GM12878 (cell line): Measurements from ENCODE around the gene LRRC75A. TPM values are rescaled to one million over a fixed set of nuclear protein-coding genes. Genes with fewer than 3 reads are reported as not detected.

Experiments used
- ATF7 ChIP-seq: fragments of 450-650 bp; IDR thresholded peaks from 2 replicates; pipeline ENCODE4 v1.6.1; 2016; ENCODE audit warnings: low read depth, mild to moderate bottlenecking
- BCLAF1 ChIP-seq: fragments of 450-650 bp; IDR thresholded peaks from 2 replicates; pipeline ENCODE4 v1.6.1; 2017; ENCODE audit warnings: antibody characterized with exemption, mild to moderate bottlenecking, moderate library complexity
- CUX1 ChIP-seq: IDR thresholded peaks from 2 replicates; pipeline ENCODE4 v1.6.1; 2012; ENCODE audit warnings: improper control_type of control experiment, low read depth, low read length; ENCODE audit not compliant: insufficient replicate concordance
- EED ChIP-seq: sonication (generic); IDR thresholded peaks from 2 replicates; pipeline ENCODE4 v1.6.1; 2016; ENCODE audit warnings: antibody characterized with exemption, low read depth
- NBN ChIP-seq: fragments of 450-650 bp; IDR thresholded peaks from 2 replicates; pipeline ENCODE4 v1.6.1; 2016
- RCOR1 ChIP-seq: conservative IDR thresholded peaks from 2 replicates; pipeline ENCODE4 v1.6.1; 2012; ENCODE audit warnings: low read depth, low read length, improper control_type of control experiment
- TAF1 ChIP-seq: IDR thresholded peaks from 2 replicates; pipeline ENCODE4 v1.6.1; 2011; ENCODE audit warnings: mild to moderate bottlenecking, low read depth, low read length, borderline replicate concordance
- polyA plus RNA-seq, 11 experiments: library from polyadenylated mRNA; depleted of rRNA in 4 of 11; unstranded in 6 of 11; stranded (reverse) in 5 of 11; fragments of >200 nt; fragmentation: Nextera tagmentation in 4 of 11; fragmentation: Illumina TruSeq in 1 of 11; extraction: Ambion mirVana in 4 of 11; extraction: Trizol in 1 of 11; gene quantifications; 1 replicate in 1 of 11; 2 replicates in 10 of 11; pipeline versions ENCODE4 v1.2.1 to v1.2.3, GENCODE V29; 2011 to 2016; ENCODE audit warnings: inconsistent platforms in 2 of 11, missing spikeins in 2 of 11, low read depth in 1 of 11
- total RNA-seq, 4 experiments: library from RNA; depleted of rRNA in 3 of 4; stranded (reverse); fragments of >200 nt in 3 of 4; fragmentation: Illumina TruSeq in 1 of 4; extraction: Trizol in 1 of 4; gene quantifications; 2 replicates each; pipeline versions ENCODE4 v1.2.1 to v1.2.3, GENCODE V29; 2013 to 2021

The LRRC75A gene
- total and polyA plus RNA-seq, 10 of the 15 experiments (the other 5 are each of a cell fraction or from before 2014, with no cell fraction given) = 0.01 to 1.3 (median 0.09) TPM; not detected in 2

GRCh38 chr17:16484445-16485175, 7.4 kb downstream of the LRRC75A start (continued):
- TF ChIP-seq CUX1 (no peak), RCOR1 (no peak), TAF1 (no peak), EED (no peak), BCLAF1 (no peak), NBN (no peak), ATF7 (no peak)
